Measurements from ENCODE around the gene B4GALT5.

GRCh38 chr20:49601153-49601924, 112.3 kb downstream of the B4GALT5 start:
- no peak for TF ChIP-seq EZH2phosphoT487 (IDR thresholded peaks at IDR 0.05; ENCODE audit: borderline replicate concordance, low read depth, low read length)
- TF ChIP-seq, protein P1, sequence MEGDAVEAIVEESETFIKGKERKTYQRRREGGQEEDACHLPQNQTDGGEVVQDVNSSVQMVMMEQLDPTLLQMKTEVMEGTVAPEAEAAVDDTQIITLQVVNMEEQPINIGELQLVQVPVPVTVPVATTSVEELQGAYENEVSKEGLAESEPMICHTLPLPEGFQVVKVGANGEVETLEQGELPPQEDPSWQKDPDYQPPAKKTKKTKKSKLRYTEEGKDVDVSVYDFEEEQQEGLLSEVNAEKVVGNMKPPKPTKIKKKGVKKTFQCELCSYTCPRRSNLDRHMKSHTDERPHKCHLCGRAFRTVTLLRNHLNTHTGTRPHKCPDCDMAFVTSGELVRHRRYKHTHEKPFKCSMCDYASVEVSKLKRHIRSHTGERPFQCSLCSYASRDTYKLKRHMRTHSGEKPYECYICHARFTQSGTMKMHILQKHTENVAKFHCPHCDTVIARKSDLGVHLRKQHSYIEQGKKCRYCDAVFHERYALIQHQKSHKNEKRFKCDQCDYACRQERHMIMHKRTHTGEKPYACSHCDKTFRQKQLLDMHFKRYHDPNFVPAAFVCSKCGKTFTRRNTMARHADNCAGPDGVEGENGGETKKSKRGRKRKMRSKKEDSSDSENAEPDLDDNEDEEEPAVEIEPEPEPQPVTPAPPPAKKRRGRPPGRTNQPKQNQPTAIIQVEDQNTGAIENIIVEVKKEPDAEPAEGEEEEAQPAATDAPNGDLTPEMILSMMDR (conservative IDR thresholded peaks at IDR 0.05; ENCODE audit: low read length): no peak
